Activated CD8-positive, alpha-beta memory T cell treated with anti-CD3 and anti-CD28 coated beads, Interleukin-2, amount 50 U/mL, for 1 hour (primary cell): ENCODE measurements around the gene CDH20.
"Not testable (repeated sequence)": the region's sequence is repeated elsewhere in the genome, so short reads cannot be mapped to it uniquely, and the experiment has no call there.

Experiments
- DNase-seq: peaks from one replicate; pipeline ENCODE4 v3.0.0-alpha.2; 2020; ENCODE audit errors: extremely low read depth

Gene CDH20

DNA sequence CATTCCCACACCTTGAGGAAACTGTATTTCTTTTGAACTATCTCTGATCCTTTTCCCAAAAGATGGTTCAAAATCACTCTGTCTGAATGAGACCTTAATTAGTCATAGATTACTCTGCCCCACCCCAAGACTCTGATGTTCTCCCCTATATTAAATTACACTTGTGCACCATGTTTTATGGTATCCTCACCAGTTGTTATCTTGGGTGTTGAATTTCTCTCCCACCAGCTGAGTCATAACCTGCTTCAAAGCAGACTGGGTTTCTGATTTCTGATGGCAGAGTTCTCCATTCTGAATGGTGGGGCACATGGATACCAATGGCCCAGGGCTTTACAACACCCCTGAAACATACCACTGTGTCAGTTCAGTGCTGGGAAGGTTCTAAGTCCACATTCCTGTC lies 15.0 kb downstream of the CDH20 start:
- no peak for DNase-seq

- no peak for DNase-seq
Measured at GRCh38 chr18:61350578-61350977, 17.3 kb downstream of the CDH20 start.

GRCh38 chr18:61352059-61352458 lies 18.8 kb downstream of the CDH20 start:
- DNase-seq = no peak

- no peak for DNase-seq
Measured at GRCh38 chr18:61352611-61353010, 19.4 kb downstream of the CDH20 start.

GRCh38 chr18:61360404-61361383 lies 27.5 kb downstream of the CDH20 start:
- DNase-seq = no peak

- DNase-seq = no peak
Measured at GRCh38 chr18:61362511-61362910, 29.3 kb downstream of the CDH20 start.

- DNase-seq = no peak
Measured at GRCh38 chr18:61364953-61365352, 31.7 kb downstream of the CDH20 start.

- DNase-seq = no peak
Measured at GRCh38 chr18:61368001-61368400, 34.8 kb downstream of the CDH20 start.

- DNase-seq = not testable (repeated sequence)
Measured at GRCh38 chr18:61369671-61370070, 36.4 kb downstream of the CDH20 start.

DNA sequence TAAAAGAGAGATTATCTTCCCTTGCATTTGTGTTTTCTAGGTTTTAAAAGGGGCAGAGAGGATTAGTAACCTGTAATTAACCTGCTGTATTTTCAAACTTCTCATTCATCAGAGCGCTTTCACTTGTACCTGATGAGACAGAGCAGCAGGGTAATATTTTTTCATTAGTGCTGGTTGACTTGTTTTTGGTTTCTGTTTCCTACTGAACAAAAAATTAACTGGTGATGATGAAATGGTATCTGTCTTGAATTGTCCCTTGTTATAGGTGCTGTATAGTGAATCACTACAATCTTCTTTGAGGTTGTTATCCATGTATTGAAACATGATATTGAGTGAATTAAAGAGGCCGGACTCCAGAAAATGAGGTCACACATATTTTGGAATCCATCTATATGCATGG lies 37.9 kb downstream of the CDH20 start:
- DNase-seq = no peak

DNA sequence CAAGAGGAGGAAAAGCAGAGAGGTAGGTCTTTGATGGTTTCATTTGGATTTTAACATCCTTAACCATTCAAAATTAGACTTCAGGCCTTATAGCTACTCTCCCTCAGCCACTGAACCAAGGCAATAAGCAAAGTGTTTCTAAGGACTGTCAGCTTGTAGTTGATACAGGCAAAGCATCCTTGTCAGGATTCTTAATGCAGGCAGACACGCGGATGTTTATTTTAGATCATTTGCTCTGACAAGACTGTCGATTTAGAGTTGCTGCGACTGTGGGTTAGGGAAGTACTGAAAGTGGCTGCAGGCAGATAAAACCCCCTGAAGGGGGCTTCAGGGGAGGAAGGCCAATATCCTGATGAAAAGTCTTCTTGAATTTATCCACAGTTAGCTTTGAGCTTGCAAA lies 46.6 kb downstream of the CDH20 start:
- no peak for DNase-seq

GRCh38 chr18:61388010-61388409 lies 54.8 kb downstream of the CDH20 start:
- no peak for DNase-seq

GRCh38 chr18:61394983-61395382 lies 61.8 kb downstream of the CDH20 start:
- no peak for DNase-seq

- DNase-seq = no peak
Measured at GRCh38 chr18:61397222-61397621, 64.0 kb downstream of the CDH20 start.

DNA sequence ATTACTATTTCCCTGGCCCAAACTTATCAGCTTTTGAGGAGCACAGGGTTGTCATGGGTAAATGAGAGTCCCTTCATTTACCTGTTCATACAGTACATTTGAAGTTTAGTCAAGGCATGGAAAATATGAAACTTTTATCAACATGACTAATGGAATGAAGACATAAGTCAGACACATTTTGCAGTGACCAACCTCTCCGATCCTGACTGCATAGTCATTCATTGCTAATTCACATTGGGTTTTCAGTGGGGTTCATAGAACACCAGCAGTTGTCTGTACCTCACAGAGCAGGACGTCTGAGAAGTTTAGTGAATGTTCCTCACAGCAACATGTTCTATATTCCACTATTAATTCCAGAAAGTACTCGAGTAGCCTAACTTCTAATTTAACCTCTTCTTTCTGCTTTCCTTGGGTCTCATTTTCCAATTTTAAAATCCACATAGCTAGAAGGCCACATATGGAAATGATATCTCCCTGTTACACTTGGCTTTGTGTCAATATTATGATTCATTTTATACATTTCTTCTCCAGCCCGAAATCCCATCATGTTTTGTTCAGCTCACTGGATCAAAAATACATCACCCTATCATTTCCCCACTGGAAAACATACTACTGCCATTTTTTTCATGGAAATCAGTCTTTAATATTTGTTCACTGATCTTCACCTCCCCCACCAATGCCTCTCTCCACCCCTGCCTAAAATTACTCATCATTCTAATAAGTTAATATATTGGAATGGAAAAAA lies 65.9 kb downstream of the CDH20 start:
- DNase-seq = no peak

DNA sequence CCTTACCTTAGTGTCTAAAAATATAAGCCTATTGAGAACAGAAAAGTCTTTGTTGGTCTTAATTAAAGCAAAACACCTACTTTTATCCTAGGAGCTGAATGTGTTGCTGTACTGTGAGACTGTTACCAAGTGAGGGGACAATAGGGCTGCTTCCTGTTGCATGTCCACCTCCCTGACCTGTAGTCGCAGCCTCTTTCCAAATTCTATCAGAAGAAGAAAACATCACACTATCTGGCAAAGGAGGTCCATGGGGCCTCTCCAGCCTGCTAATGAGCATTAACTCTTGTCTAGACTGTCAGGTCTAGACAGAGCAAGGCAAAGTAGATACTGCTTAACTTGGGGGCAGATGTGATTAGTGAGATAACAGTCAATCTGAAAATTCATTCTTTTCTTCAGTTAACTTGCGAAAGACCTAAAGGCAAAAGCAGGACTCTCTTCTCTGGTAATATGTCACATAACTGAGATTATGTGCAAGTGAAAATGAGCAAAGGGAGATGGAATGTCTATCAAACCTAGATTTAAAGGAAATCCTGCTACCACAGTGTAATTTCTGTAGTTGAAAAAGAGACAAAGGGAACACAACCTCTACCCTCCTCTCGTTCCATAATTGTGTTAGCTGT lies 66.9 kb downstream of the CDH20 start:
- no peak for DNase-seq

DNA sequence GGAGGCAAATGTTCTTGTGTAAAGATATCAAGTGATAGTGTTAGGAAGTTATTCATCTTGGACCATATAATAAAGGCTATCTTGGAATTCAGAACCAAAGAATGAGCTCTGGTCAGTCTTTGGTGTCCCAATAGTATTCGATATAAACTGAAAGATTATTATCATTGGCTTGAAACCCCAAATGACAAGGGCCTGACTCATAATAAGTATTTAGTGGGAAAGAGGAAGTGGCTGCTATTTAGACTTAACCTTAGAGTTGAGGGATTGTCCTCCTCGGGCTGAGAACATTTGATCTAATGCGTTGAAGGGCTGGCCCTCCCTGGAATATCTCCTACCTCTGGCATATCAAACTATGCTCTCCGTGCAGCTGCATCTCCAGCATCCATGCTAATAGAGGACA lies 67.5 kb downstream of the CDH20 start:
- DNase-seq = no peak

- no peak for DNase-seq
Measured at GRCh38 chr18:61402726-61403125, 69.5 kb downstream of the CDH20 start.

- DNase-seq = no peak
Measured at GRCh38 chr18:61413396-61413795, 80.2 kb downstream of the CDH20 start.

DNA sequence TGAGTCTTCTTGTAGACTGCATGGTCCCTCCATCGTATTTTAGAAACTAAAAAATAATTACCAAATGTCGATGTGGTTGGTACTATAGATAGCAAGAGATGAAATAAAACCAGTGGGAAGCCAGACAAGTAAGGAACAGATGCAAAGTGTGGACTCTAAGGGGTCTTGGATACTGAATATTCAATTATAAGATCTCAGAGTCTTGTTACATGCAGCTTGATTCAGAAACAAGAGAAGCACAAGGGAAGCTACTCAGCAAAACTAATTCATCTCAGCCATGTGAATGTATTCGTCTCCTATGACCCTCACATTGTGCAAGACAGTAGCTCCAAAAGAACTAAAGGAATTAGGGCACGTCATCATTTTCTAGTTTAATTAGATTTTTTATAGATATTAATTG lies 80.9 kb downstream of the CDH20 start:
- DNase-seq = no peak

DNA sequence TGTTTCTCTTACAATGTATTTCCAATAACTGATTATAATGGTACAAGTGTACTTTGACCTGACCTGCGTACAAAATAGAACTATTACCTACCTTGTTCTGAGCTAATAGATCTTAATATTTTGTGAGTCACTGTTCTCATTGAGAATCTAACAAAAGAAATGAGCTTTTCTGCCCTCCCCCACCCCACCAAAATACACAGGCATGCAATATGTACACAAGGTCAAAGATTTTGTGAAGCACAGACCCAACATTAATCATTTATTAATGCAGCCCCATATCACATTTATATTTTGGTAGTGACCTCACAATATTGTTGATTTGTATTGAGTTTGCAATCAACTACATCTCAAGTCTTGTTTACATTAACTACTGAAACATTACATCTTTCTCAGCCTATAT lies 86.5 kb downstream of the CDH20 start:
- no peak for DNase-seq

DNA sequence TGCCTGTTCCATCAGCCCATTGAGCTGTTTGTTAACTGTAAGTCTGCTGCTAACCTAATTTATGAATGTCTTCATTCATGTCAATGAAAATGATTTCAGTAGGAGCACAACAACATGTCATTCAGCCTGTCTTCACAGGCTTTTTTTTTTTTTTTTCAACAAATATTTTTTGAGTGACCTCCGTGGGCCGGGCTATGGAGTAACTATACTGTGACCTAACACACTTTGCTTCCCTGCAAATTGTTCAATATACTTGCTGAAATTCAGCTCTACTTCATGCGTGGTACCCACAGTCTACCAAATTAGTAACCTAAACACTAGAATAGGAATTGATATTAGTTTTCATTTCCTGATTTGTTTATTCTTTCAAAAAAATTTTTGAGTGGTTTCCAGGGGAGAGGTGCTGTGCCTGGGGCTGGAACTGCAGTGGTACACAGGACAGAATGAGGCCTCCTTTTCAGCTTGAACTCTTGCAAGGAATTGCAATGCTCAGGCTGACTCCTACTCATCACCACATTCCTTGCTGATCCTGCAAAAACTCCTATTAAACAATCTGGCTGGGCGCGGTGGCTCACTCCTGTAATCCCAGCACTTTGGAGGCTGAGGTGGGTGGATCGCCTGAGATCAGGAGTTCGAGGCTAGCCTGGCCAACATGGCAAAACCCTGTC lies 87.1 kb downstream of the CDH20 start:
- no peak for DNase-seq
